Lung microvascular endothelial cell (primary cell): ENCODE data around the gene TMEM145. TPM values are rescaled to one million over a fixed set of nuclear protein-coding genes. Genes with fewer than 3 reads are reported as not detected.
"Not testable (repeated sequence)": the region's sequence is repeated elsewhere in the genome, so short reads cannot be mapped to it uniquely, and the experiment has no call there.

Source experiments
- DNase-seq, 2 donors: peaks; one replicate each; pipeline versions ENCODE4 v3.0.0 to v3.0.0-alpha.2; 2010; ENCODE audit warnings: low read depth in 2 of 2
- total RNA-seq: library from RNA; depleted of rRNA; stranded (reverse); fragments of >200 nt; gene quantifications from 2 replicates; pipeline ENCODE4 v1.2.1, GENCODE V29; 2014

The TMEM145 gene
- total RNA-seq, 1 donor from 2014 or later = not detected

DNA sequence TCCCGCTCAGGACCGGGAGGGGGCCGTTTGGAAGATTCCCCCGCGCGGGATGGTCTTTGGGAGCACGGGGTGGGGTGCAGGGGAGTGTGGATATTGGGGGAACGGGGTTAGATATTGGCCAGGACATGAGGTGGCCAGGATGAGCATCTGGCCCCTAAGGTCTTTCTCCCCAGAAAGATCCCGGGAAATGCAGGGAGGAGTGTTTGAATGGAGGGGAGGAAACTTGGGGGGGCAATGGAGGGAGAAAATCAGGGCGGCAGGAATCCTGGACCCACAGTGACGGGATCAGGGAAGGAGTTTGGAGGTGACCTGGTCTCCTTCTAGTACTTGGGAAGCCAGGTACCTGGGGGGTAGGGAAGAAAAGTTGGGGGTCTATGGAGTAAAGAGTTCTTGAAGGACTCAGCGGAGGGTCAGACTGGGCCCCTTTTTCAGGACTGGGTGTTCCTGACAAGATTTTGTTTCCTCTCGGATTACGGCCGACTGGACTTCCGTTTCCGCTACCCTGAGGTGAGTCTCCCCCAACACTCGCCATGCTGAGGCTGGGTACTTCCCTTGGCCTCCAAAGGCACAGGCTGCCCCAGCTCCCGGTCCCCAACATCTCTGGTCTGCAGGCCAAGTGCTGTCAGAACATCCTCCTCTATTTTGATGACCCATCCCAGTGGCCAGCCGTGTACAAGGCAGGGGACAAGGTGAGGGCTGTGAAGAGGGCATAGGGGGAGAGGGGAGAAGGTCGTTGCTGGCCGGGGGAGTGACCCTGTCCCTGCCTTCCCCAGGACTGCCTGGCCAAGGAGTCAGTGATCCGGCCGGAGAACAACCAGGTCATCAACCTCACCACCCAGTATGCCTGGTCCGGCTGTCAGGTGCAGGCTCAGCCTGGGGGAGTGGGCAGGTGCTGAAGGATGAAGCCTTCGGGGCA, 989 bp downstream of the TMEM145 start:
- DNase-seq = no peak

- DNase-seq = no peak
Measured at GRCh38 chr19:42315024-42315423, 1.9 kb downstream of the TMEM145 start.

- no peak for DNase-seq
Measured at GRCh38 chr19:42316223-42317211, 3.4 kb downstream of the TMEM145 start.

- DNase-seq = no peak
Measured at GRCh38 chr19:42317535-42317934, 4.4 kb downstream of the TMEM145 start.

GRCh38 chr19:42322305-42322704, 9.2 kb downstream of the TMEM145 start:
- no peak for DNase-seq

DNA sequence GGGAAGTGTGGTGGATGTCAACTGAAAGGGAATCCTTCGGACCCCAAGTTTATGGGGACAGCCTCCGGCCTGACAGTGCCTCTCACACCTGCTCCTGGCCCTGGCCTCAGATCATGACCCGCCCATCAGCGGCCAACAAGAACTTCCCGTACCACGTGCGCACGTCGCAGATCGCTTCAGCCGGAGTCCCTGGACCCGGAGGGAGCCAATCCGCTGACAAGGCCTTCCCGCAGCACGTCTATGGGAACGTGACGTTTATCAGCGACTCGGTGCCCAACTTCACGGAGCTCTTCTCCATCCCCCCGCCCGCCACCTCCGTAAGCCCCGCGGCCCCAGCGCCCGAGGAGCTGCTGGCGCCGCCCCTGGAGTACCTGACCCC, 10.4 kb downstream of the TMEM145 start:
- DNase-seq = no peak

- DNase-seq = no peak
Measured at GRCh38 chr19:42323852-42324654, 10.9 kb downstream of the TMEM145 start.

DNA sequence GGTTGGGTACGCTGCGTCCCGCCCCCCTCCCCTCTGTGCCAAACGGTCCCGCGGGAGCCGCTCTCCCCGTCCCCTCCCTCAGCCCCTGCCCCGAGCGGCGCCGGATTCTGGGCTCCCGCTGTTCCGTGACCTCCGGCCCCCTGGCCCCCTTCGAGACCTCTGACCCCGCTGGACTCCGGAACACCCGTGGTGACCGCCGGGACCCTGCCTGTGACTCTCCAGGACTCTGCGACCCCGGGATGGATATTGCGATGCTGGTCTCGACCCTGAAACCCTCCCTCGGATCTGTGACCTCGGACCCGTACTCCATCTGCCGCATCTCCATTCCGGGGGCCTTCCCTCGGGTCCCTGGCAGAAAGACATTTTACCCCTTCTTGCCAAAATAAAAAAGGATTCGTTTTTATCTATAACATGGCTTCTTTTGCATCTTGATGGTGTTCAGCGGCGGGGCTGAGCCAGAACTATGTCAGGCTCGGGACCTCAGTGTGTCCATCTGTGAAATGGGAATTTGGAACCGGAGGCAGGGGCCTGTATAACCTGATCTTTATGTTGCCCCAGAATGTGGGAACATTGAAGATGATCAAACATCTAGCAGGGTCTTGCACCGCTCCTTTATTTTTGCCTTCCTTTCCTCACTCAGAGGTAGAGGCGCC, 11.7 kb downstream of the TMEM145 start:
- DNase-seq = no peak

- peak; percentile 99 for DNase-seq
Measured at GRCh38 chr19:42325308-42325895, 12.3 kb downstream of the TMEM145 start, which contains the start of gene MEGF8. Gene MEGF8, plus strand, starts transcription at chr19:42325635. Its CDS starts 609 bp downstream, at chr19:42326244.

DNA sequence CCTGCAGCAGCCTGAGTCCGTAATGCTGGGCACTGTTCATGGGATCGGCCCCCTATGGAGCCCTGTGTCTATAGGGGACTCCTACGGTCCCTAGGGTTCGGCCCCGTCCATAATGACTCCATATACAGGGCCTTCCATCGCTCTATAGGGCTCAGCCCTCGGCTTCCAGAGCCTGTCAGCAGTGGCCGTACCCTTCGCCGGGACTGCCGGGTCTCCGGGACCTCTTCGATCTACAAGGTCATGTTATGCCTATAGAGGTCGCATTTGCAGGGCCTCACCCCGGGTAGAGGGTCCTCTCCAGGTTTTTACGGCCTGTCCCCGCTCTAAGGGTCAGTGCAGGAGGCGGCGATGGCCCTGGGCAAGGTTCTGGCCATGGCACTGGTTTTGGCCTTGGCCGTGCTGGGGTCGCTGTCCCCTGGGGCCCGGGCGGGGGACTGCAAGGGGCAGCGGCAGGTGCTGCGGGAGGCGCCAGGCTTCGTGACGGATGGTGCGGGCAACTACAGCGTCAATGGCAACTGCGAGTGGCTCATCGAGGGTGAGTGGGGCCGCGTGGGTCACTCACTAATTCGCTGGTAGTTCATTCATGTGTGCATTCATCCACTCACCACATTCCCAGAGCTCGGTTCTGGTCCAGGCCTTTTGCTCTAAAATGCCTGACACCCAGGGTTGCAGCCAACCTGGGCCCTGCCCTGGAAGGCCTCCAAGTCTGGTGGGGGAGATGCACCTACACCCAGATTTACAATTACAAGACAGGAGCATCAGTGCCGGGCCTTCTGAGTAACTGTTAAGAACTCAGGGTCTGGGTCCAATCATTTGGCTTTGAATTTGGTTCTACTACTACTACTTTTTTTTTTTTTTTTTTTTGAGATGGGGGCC, 13.0 kb downstream of the TMEM145 start:
- DNase-seq = peak; percentile 17 to 23

DNA sequence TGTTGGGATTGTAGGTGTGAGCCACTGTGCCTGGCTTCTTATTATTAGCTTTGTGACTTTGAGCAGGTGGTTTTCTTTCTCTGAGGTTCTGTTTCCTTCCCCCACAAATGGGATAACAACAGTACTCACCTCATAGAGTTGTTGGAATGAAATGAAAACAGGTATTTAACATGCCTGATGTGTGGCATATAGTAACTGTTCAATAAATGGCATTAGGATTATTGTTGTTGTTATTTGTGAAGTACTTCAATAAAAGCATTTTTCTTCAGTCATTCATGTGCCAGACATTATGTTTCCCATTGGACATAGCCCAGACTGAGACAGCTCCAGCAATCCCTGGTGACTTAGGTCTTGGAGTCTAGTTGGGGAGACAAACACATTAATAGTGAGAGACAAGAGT, 13.9 kb downstream of the TMEM145 start:
- no peak for DNase-seq

DNA sequence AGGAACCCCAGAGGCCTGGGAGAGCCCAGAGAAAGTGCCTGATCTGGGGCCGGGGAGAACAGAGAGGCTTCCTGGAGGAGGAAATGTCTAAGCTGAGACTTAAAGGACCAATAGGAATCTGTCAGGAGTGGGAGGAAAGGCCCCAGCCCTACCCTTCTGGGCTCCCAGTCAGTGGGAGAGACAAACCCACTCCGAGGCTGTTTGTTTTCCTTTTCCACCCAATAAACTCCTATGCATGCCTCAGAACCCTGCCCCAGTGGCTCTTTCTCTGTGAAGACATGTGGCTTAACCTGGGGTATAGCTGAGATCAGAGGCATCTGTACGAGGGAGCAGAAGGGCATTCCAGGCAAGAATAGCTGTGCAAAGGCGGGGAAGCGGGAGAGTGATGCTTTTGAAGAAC, 14.3 kb downstream of the TMEM145 start:
- no peak for DNase-seq

DNA sequence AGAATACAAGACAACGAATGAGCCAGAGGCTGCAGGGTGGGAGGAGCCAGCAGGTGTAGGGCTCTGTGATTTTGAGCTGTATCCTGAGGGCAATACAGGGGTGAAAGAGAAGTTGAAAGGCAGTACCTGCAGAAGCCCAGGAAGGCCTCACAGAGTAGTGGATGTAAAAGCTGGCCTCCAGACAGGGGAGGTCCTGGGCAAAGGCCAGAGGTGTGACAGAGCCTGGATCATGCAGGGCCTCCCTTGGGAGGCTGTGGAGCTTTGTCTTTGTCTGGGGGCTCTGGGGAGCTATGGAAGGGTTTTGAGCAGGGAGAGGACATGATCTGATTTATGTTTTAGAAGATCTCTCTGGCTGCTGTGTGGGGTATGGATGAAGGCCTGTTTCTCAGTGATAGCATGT, 15.0 kb downstream of the TMEM145 start:
- no peak for DNase-seq

DNA sequence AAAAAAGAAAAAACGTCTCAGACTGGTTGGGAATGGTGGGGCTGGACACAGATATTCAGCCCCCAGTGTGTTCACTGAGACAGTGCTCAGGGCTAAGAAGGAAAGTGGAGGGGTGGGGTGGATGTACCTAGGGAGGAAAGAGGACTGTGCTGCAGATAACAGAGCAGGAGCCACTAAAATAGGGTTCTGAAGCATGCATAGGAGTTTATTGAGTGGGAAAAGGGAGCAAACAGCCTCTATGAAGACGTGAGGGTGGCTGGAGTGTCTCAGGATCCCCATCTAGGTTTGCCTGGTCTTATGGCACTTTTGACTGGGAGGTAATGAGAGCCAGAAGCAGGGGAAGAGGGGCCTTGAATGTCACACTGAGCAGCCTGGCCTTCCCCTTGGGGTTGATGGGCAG, 15.7 kb downstream of the TMEM145 start:
- DNase-seq = no peak

DNA sequence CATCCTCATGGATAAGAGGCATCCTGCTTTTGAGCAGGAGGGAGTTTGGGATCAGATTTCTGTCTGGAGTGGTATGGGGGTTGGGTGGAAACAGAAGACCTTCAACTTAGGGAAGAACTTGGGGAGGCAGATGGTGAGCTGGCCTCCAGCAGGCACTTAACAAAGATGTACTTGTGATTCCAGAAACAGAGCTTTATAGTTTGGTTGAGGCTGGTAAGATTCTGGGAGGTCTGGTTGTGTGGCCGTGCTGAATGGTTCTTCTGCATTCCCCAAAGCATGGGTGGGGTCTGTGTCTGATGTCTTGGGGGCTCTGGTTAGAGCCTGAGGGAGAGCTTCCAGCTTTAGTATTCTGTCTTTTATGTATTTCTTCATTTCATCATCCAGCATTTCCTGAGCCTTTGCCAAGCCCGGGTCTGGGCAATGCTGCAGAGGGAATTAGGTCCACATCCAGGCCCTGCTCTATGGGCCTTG, 17.2 kb downstream of the TMEM145 start:
- DNase-seq = no peak

DNA sequence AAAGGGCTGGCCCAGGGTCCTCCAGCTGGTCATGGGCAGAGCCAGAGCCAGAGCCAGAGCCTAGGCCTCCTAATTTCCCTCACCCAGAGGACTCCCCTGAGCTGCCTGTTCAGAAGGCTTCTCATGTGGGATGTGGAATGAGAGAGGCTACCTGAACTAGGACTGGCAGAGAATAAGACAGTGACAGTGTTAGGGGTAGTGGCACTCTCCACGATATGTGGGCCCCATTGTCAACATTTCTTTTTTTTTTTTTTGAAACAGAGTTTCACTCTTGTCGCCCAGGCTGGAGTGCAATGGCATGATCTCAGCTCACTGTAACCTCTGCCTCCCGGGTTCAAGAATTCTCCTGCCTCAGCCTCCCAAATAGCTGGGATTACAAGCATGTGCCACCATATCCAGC, 18.2 kb downstream of the TMEM145 start:
- not testable (repeated sequence) for DNase-seq

DNA sequence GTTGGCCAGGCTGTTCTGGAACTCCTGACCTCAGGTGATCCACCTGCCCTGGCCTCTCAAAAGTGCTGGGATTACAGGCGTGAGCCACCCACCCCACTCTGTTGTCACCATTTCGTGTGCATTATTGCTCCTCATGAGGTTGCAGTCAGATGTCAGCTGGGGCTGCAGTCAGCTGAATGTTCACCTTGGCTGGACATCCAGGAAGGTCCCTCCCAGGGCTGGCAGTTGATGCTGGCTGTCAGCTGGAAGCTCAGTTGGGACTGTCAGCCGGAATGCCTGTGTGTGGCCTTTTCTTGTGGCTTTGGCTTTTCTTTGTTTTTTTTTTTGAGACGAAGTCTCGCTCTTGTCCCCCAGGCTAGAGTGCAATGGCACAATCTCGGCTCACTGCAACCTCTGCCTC, 18.9 kb downstream of the TMEM145 start:
- DNase-seq = peak in 1 of 2 donors; percentile 19

GRCh38 chr19:42333018-42333417, 19.9 kb downstream of the TMEM145 start:
- no peak for DNase-seq
